ENCODE results near the gene MKS1.

MKS1 gene

DNA sequence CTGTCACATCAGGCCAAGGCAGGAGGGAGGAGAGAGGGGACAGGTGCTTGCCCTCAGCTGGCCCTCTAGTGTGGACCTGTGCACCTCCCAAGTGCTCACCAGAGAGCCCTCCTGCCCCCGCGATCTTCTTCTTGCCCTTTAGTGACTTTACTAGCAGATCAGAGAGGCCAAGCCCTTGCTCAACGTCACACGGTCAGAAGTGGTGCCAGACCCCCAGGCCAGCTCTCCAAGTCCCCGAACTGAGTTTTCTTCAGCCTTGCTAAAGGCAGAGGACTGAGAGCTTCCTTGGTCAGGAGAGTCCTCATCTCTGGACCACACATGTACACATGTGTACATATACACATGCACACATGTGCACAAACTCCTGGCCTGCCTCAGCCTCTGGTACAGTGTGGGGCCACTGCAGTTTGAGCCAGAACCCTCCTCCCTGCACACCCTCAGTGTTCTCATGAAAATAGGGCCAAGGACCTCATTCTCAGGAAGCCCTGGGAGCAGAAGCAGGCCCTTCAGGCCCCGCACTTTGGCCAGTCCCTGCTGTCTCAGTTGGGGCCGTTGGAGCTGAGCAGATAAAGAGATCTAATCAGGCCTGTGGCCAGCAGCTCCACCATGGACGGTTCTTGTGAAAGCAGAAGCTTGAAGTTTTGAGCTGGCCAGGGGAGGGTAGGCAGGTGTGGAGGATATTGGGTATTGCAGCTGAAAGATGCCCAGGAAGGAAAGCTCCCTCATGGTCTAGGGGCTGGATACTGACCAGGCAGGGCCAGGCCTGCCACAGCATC, 33.9 kb downstream of the MKS1 start:
- H3K9me3 ChIP-seq (ENCODE audit: low read length): no peaks in the 10 kb centered on the region
- no peak overlapping the region for H3K4me3 ChIP-seq (ENCODE audit: low read depth, low read length, poor library complexity, severe bottlenecking)
- no peaks in the 10 kb centered on the region for H3F3A ChIP-seq (ENCODE audit: insufficient read depth, low read length)
- H3K9me2 ChIP-seq (ENCODE audit: low read depth, low read length): no peaks in the 10 kb centered on the region
- H4K20me1 ChIP-seq (ENCODE audit: insufficient read depth, low read length): no peaks in the 10 kb centered on the region
- H3K27ac ChIP-seq (ENCODE audit: low read depth, low read length, poor library complexity, severe bottlenecking): no peak overlapping the region
- H3K4me1 ChIP-seq (ENCODE audit: insufficient read depth, low read length, severe bottlenecking): no peaks in the 10 kb centered on the region
- no peaks in the 10 kb centered on the region for H3K79me2 ChIP-seq (ENCODE audit: insufficient read depth, low read length)
- H2AFZ ChIP-seq (ENCODE audit: low read length): no peak overlapping the region
- no peak overlapping the region for H3K4me2 ChIP-seq (ENCODE audit: low read length)
- H3K9ac ChIP-seq (ENCODE audit: low read length): no peak overlapping the region
- H3K27me3 ChIP-seq (ENCODE audit: insufficient read depth, low read length): peaks cover 5% of the 10 kb centered on the region; the same call in 1 of the 2 replicates
- H3K36me3 ChIP-seq (ENCODE audit: insufficient read depth, low read length): no peaks in the 10 kb centered on the region
- TF ChIP-seq EZH2 (IDR thresholded peaks at IDR 0.05; ENCODE audit: borderline replicate concordance, low read length): no peak
- TF ChIP-seq, protein P1, sequence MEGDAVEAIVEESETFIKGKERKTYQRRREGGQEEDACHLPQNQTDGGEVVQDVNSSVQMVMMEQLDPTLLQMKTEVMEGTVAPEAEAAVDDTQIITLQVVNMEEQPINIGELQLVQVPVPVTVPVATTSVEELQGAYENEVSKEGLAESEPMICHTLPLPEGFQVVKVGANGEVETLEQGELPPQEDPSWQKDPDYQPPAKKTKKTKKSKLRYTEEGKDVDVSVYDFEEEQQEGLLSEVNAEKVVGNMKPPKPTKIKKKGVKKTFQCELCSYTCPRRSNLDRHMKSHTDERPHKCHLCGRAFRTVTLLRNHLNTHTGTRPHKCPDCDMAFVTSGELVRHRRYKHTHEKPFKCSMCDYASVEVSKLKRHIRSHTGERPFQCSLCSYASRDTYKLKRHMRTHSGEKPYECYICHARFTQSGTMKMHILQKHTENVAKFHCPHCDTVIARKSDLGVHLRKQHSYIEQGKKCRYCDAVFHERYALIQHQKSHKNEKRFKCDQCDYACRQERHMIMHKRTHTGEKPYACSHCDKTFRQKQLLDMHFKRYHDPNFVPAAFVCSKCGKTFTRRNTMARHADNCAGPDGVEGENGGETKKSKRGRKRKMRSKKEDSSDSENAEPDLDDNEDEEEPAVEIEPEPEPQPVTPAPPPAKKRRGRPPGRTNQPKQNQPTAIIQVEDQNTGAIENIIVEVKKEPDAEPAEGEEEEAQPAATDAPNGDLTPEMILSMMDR (IDR thresholded peaks at IDR 0.05; ENCODE audit: low read length): no peak

GRCh38 chr17:58184308-58184985, 34.6 kb downstream of the MKS1 start:
- H3K36me3 ChIP-seq (ENCODE audit: insufficient read depth, low read length): no peaks in the 10 kb centered on the region
- no peaks in the 10 kb centered on the region for H3K79me2 ChIP-seq (ENCODE audit: insufficient read depth, low read length)
- H3K9ac ChIP-seq (ENCODE audit: low read length): no peak overlapping the region
- H3K4me3 ChIP-seq (ENCODE audit: low read depth, low read length, poor library complexity, severe bottlenecking): no peak overlapping the region
- H3F3A ChIP-seq (ENCODE audit: insufficient read depth, low read length): no peaks in the 10 kb centered on the region
- H3K27me3 ChIP-seq (ENCODE audit: insufficient read depth, low read length): peaks cover 2% of the 10 kb centered on the region; the same call in 1 of the 2 replicates
- H3K9me2 ChIP-seq (ENCODE audit: low read depth, low read length): no peaks in the 10 kb centered on the region
- H4K20me1 ChIP-seq (ENCODE audit: insufficient read depth, low read length): no peaks in the 10 kb centered on the region
- no peak overlapping the region for H2AFZ ChIP-seq (ENCODE audit: low read length)
- no peak overlapping the region for H3K27ac ChIP-seq (ENCODE audit: low read depth, low read length, poor library complexity, severe bottlenecking)
- H3K4me1 ChIP-seq (ENCODE audit: insufficient read depth, low read length, severe bottlenecking): no peaks in the 10 kb centered on the region
- no peak for TF ChIP-seq EZH2 (IDR thresholded peaks at IDR 0.05; ENCODE audit: borderline replicate concordance, low read length)
- TF ChIP-seq, protein P1 (IDR thresholded peaks at IDR 0.05; ENCODE audit: low read length): no peak
- H3K4me2 ChIP-seq (ENCODE audit: low read length): no peak overlapping the region
- no peaks in the 10 kb centered on the region for H3K9me3 ChIP-seq (ENCODE audit: low read length)

DNA sequence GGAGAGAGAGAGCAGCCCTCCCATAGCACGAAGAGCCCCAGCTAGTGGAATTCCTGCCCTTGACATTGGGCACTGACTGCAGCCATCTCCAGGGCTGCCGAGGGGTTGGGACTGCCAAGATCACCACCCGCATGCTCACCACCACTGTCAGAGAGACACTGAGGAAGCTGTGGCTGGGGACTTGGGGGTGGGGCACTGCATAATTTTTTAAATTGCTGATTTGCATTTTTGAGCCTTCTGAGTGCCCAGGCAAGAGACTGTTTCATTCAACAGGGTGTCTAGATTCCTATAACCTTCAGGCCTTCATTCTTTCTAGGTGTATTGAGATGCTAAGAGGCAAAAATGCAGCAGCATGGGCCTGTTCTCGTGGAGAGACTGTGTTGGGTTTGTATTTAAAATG, 35.5 kb downstream of the MKS1 start:
- Histone ChIP-seq H3K4me2 (ENCODE audit: low read length) (no peak overlapping the region), H3K27me3 (ENCODE audit: insufficient read depth, low read length) (no peaks in the 10 kb centered on the region), H3K36me3 (ENCODE audit: insufficient read depth, low read length) (no peaks in the 10 kb centered on the region), H3F3A (ENCODE audit: insufficient read depth, low read length) (no peaks in the 10 kb centered on the region), H3K79me2 (ENCODE audit: insufficient read depth, low read length) (no peaks in the 10 kb centered on the region), H3K4me1 (ENCODE audit: insufficient read depth, low read length, severe bottlenecking) (no peaks in the 10 kb centered on the region), H3K9me3 (ENCODE audit: low read length) (no peaks in the 10 kb centered on the region), H4K20me1 (ENCODE audit: insufficient read depth, low read length) (no peaks in the 10 kb centered on the region), H3K9me2 (ENCODE audit: low read depth, low read length) (no peaks in the 10 kb centered on the region), H3K27ac (ENCODE audit: low read depth, low read length, poor library complexity, severe bottlenecking) (no peak overlapping the region), H3K9ac (ENCODE audit: low read length) (no peak overlapping the region), H2AFZ (ENCODE audit: low read length) (no peak overlapping the region), H3K4me3 (ENCODE audit: low read depth, low read length, poor library complexity, severe bottlenecking) (no peak overlapping the region)
- TF ChIP-seq, protein P1 (IDR thresholded peaks at IDR 0.05; ENCODE audit: low read length): no peak
- no peak for TF ChIP-seq EZH2 (IDR thresholded peaks at IDR 0.05; ENCODE audit: borderline replicate concordance, low read length)
